NCI-H1417 (cell line): Measurements from ENCODE around the gene MRPS25.

Source experiments
- DNase-seq, 3 experiments: peaks; one replicate each; lab custom pipeline; 2025; lab: John Stamatoyannopoulos, UW

The MRPS25 gene

DNA sequence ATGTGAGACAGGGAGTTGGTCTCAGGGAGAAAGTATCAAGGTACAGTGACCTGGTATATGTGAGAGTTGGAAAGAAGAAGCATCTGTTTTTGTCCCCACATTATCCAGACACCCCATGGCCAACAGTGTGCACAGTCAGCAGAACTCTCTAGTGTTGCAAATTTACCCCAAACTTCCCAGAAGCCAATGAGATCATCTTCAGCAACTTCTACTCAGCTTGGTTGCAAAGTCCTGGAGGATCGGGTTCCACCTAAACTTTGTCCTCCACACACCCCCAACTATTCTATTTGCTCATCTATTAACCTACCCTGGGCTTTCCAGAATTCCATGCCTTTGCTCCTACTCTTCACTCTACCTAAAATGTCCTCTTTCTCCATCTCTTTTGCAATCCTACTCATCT, 18.1 kb upstream of the MRPS25 start:
- no peak for DNase-seq

DNA sequence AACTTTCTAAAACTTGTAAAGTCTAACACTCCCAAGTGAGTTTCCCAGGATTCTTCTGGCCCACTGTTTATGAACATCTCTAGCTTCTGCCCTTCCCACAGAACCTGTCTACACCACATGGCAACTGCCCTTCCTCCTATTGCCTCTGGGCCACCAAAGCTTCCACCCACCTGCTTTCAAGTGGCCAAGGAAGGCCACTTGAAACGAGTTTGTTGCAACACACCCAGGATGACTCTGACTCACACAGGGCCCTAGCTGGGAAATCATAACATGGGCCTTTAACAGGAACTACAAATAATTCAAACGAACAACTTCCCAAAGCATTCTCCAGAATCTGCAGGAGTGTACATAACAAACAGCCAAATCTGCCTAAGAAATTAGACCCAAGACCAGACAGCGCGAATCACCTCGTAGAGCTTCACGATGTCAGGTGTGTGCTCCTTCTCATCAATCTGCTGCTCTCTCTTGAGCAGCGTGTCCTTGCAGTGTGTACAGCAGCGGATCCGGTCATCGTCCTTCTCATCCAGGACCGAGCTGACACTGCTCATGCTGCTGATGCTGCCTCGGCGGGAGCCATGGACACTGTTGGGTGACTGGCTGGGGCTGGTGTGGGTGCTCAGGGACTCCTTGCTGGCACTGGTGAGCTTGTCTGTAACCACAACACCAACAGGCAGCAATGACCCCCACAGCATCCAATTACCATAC, 17.0 kb upstream of the MRPS25 start:
- no peak for DNase-seq

DNA sequence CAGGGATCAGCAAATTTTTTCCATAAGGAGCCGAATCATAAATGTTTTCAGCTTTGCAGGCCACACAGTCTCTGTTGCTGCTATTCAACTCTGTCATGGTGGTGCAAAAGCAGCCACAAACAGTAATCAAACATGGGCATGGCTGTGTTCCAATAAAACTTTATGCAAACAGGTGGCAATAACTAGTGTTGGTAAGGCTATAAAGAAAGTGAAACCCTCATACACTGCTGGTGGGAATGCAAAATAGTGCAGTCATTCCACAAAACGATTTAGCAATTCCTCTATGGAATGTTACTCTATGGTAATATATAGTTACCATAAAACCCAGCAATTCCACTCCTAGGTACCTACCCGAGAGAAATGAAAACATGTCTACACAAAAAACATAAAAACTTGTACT, 14.0 kb upstream of the MRPS25 start:
- no peak for DNase-seq

DNA sequence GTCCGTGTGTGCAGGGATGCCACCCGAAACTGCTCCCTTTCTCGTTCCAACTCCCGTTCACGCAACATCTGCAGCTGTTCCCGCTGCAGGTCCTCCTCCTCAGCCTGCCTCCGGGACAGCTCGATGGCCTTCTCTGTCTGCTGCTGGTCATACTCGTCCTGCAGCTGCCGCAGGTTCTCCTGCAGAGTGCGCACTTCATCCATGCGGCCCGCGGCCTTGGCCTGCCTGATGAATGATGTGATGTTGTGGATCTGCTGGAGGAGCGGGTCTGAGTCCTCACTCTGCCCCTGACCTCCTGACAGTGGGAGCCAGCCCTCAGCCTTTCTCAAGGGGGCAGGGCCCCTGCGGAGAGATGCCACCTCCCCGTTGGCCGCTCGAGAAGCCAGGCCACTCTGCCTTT, 9.4 kb upstream of the MRPS25 start:
- no peak for DNase-seq

DNA sequence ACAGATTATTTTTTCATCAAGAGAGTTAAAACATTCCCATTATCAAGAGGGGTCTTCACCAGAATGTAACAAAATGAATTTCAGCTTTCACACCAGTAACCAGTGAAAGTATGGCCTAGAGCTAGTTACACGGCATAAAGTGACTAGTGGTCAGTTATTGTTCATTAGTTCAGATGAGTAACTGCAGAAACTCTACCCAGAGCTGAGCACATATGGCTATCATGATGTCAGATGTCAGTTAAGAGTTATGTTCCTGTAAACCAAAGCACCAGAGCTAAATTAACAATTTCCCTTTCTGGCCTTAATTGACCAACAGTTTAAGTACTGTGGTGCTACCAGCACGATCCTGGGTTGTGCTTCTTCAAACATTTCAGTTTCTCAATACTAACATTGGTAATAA, 6.6 kb upstream of the MRPS25 start:
- DNase-seq = no peak

DNA sequence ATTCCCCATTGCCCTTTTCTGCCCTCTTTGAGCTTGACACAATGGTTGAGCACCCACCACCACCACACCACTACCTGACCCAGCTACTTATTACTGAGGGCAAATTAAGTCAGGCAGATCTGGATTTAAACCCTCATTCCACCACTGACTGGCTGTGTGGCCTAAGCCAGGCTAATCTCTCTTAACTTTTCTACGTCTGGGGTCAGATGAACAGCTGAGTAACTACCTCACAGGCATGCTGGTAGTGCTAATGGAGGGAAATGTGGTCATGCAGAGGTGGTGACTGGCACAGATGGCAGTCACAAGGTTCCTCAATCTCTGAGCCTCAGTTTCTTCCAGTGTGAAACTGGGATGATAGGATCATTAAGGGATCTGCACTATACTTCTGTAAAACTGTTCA, 4.3 kb upstream of the MRPS25 start:
- no peak for DNase-seq

DNA sequence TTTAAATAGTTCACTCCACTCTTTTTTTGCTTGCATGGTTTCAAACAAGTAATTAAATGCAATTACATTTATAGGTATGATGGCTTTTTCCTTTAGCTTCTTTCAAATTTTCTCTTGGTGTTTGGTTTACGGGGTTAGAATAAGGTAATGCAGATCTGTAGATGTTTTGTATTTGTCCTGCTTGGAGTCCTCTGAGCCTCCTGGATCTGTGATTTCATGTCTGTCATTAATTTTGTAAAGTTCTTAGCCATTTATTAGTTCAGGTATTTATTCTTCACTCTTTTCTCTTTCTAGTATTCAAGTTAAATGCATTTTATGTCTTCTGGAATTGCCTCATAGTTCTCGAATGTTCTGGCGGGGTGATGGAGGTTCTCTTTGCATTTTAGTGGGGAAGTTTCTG, 1.4 kb upstream of the MRPS25 start:
- no peak for DNase-seq

DNA sequence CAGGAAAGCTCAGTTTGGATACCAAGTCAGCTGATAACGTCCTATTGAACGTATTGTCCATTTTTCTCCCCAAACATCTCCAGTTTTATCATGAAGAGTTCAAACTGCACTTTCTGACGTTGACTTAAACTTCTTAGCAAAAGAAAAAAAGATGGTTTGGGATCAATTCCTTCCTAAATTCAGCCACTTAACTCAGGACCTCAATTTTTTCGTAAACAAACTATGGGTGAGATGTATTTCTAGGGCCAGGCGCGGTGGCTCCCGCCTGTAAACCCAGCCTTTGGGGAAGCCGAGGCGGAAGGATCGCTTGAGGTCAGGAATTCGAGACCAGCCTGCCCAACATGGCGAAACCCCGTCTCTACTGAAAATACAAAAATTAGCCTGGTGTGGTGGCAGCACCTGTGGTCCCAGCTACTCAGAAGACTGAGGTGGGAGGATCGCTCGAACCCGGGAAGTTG, 464 bp upstream of the MRPS25 start:
- no peak for DNase-seq

DNA sequence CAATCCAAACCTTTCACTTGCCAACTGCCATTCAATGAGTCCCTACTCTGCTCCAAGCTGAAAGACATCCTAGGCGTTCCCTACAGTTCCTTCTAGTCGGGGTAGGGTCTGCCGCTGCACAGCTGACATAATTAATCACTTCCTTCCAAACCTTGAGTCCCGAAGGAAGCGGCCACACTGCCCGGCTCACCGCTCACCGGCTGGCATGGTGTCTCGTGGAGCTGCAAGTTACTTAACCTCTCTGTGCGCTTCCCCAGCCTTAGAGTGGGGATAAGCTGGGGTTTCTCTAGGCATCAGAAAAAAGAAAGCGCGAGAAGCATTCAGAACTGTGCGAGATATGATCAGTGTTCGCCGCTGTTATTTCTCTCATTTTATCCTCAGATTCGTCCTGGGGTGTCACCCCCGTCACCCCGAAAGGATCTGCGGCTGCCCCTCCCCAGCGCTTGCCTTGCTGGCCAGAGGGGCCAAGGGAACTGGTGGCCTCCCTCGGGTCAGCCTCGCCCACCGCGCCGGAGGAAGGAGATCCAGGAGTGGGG, 748 bp downstream of the MRPS25 start:
- peak in 1 of 3 experiments; percentile 28 for DNase-seq

DNA sequence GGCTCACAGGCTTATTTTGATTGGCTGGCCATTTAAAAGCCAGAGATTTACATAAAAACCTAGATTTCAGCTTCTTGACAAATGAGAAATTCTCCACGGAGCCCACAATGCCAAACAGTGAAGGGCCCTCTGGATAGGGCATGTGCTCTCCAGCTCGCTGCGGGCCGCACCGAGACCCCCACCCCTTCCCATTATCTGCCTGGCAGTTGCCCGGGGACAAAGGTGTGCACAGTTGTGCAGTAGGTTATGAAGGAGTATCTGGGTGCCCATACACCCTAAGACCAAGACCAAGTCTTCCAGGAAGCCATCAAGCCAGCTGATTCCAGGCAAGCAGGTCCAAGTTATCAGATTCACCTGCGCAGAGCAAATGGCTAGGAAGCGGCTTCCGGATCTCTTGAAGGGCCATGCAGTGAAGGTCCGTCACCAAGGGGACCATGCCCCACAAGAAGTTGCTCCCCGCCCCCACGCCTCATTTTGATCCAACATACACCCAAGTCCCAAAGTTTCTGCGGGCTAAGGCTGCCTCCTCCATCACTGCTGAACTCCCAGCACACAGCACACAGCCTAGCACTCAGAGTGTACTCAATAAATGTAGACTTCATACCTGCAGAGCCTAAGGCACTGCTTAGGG, 1.3 kb downstream of the MRPS25 start:
- no peak for DNase-seq

DNA sequence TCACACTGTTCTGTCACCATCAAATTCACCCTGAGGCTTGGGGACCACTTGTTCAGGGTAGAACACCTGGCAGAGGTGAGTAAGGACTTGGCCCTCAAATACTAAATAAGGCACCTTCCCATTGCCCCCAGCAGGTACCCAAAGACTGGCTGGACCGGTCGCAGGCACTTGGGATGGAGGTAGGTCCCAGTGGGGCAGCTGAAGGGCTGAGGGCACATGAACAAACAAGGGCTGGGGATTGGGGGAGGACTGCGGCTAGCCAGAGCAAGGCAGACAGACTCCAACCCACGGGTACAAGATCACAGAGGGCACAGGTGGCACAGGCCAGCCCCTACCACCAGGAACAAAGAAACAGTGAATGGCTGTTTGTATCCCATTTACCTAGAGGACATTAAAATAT, 1.9 kb downstream of the MRPS25 start:
- DNase-seq = no peak

DNA sequence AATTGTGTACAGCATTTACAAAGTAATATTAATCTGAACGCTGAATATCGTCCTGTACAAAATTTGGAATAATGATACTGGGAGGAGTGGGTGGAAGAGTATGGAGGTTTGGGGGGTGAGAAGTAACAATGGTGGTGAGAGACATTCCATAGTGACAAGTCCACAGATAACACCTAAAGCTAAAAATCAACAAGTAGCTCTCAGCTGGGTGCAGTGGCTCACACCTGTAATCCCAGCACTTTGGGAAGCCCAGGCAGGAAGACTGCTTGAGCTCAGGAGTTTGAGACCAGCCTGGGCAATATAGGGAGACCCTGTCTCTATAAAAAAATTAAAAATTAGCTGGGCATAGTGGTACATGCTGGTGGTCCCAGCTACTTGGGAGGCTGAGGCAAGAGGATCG, 5.1 kb downstream of the MRPS25 start:
- DNase-seq = no peak

DNA sequence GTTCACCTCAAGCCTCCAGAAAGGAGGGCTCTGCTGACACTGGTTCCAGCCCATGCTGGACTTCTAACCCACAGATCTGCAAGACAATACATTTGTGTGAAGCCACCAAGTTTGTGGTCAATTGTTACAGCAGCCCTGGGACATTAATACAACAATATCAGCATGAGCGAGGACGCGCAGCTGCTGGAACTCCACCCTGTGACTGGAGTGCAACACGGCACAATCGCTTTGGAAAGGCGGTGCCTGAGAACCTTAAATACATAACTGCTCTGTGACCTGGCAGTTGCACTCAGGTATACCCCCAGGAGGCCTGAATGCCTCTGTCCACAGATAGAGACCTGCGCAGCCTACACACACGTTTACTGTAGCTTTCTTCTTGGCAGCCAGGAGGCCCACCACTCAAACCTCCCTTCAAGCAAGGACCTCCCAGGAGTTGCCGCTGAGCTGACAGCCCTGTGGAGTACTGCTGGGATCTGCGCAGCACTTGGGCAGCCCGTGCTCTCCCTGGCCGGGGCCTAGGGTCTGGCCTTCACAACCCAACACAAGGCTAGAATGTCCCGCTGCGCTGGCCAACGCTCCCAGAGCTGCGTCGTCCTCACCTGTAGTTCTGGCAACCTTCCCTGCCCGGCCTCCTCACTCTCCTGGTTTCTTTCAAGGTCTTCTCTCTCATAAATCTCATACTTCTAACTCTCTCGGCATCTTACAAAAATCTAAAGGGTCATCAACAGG, 8.3 kb downstream of the MRPS25 start:
- DNase-seq = no peak

DNA sequence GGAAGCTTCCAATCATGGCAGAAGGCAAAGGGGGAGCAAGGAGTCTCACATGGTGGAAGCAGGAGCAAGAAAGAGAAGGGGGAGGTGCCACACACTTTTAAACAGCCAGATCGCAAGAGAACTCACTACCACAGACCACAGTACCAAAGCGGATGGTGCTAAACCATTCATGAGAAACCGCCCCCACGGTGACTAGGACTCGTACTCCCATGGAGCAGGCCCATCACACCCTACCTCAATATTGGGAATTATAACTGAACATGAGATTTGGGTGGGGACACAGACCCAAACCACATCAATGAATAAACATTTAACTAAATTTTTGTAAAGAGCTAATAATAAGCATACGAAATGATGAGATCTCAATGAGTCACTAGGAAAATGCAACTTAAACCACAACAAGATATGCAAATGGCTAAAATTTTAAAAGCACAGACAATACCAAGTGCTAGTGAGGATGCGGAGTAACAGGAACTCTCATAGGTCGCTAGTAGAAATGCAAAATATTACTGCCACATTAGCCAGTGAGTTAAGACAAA, 10.0 kb downstream of the MRPS25 start:
- DNase-seq = no peak

DNA sequence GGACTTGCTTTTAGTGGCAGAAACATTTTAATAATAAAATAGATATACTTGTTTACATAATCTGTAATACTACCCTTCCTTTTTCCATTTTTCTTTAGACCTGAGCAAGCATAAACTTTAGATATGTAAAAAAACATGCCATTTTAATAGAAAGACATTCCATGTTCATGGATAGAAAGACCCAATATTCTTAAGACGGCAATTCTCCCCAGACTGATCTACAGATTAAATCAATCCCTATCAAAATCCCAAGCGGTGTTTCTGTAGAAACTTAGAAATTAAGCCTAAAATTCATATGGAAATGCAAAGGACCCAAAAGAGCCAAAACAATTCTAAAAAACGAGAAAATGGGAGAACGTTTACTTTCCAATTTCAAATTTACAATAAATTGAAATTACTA, 11.6 kb downstream of the MRPS25 start:
- no peak for DNase-seq

DNA sequence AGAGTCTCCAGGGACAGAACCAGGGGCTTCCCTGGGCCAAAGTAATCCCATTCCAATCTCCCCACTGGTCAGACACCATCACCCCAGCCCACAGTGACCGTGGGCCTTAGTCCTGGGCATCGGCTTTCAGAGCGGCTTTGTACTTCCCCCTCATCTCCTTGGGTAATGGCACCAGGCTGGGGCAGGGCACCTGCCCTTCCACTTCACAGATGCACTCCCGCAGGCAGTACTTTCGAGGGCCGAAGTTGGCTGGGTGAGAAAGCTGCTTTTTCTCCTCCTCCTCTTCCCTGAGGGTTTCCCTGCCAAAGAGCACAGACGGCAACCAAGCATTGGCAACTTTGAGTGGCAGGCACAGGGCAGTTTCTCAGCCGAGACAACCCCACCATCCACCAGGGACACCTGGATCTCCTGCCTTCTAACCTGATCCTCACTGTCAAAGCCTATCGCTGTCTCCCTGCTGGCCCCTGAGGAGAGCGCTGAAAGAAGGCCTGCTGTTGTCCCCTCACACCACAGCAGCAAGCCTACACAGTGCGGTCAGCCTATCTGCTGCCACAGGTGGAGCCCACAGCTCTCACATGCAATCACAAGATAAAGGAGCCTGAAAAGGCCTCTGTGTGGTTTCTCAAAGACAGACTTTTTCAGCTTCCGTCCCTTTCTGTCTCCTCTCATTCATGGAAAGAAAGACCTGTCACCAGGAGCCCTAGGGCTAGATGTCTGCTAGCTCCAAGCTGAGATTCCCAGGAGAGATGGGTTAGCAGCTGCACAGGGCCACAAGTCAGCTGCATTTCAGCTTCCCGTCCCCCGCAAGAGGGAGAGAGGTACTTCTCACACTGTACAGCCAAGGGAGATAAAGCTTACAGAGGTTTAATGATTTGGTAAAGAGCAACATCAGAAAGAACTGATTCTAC, 12.5 kb downstream of the MRPS25 start:
- DNase-seq = no peak

DNA sequence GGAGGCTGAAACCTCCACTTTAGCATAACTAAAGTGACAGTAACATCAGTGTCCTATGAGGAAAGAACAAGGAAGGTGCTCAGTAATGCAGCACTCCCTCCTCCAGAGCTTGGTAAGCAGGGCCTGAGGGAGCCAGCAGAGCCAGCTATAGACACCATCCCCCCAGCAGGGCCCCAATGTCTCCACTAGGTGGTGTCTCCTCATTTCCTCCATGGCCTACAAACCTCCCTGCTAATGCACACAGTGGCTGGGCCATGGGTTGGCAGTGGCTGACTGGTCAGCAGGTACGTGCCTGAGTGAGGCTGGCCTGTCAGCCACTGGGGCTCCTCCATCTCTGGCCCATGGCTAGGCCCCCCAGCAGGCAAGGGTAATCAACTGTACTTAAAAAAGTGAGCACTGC, 13.6 kb downstream of the MRPS25 start:
- peak in 1 of 3 experiments; percentile 3 for DNase-seq

DNA sequence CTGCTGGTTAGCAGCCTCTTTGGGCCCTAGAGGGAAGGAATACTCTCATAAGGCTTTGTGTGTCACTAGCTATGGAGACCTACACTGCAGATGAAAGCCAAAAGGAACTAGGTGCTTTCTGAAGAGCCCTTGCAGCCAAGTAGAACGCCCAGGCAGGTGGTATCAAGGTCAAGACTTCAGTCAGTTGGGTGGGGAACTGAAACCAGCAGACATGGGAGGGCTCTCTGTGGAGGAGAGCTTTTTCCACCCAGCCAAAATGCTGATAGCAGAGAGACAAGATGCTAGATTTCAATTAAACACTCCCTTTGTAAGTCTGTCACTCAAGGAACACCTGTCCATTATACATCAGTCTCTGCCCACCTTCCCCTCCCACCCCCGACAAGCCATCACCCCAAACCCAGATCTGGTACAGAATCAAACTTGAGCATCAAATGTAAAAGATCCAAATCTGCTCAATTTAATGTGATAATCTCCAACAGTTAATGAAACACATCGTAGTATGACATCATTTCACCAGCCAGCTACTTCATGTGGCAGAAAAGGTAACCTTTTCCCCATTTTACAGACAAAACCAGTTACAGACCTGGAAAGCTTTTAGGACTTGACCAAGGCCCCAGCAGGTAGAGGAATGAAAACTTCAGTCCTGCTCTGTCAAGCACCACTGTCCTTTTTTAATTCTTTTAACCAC, 14.6 kb downstream of the MRPS25 start:
- no peak for DNase-seq

DNA sequence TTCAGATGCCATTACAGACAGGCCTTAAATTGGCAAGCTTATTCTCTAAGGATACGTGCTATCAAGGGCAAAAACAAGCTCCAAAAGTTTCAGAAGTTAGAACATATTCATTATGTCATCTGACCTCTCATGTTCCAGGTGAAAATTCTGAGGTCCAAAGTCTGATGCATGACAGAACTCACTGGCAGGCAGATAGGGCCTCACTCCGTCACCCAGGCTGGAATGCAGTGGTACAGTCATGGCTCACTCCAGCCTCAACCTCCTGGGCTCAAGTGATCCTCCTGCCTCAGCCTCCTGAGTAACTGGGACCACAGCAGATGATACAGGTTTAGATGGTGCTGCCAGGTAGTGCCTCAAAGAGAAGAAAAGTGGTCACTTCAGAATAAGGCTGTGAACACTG, 15.5 kb downstream of the MRPS25 start:
- no peak for DNase-seq

DNA sequence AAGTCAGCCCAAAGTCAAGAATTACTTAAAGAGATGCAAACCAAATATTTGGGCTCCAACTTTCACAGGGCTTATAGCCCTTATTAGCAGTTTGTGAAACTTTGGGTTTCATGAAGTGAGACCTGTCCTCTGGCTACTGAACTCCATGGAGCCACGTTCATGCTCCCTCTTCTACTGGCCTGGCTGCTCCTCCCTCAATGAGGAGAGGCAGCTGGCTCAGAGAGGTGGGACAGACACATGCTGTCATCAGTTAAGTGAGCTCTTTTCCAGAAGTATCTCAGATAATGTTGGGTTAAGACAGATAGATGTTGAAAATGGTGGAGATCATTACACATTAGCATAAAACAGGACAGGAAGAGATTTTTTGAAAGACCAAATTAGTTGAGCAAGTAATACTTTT, 19.4 kb downstream of the MRPS25 start:
- DNase-seq = no peak

DNA sequence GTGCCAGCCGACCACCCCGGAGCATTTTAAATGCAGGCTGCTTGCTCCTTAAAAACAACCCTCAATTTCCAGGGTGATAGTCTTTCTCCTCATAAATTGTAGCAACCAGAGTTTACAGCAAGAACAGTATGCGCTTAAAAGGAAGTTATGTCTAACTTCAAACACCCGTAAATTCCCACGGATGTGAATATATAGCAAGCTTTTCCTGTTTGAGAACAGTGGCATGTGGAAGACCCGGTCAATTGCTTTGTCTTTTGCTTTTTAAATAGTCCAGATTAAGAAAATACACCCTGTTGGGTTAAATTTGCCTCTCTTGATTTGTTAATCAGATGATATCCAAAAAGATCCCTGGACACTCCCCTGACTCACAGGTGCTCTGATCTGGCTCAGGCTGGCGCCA, 20.8 kb downstream of the MRPS25 start:
- no peak for DNase-seq
